Heart right ventricle (tissue), 16 donors: ENCODE results near the gene LVRN. TPM values are rescaled to one million over a fixed set of nuclear protein-coding genes. Genes with fewer than 3 reads are reported as not detected.

Experiments
- ATAC-seq, 8 donors: fragments of 200-7000 bp; cut with Tn5 transposase; one replicate each; pipeline ENCODE4 v1.9.1; 2020; ENCODE audit warnings: mild to moderate bottlenecking in 8 of 8, moderate library complexity in 8 of 8, moderate number of reproducible peaks in 1 of 8
- DNase-seq, 2 donors: peaks; one replicate each; pipeline ENCODE4 v3.0.0-alpha.2; 2020
- H3K27ac ChIP-seq, 10 donors: fragments of 200-600 bp; sonication (generic) in 2 of 10; one replicate each; pipeline versions ENCODE4 v1.5.0 to v1.8.0; 2020 to 2022; ENCODE audit warnings: mild to moderate bottlenecking in 3 of 10
- H3K27me3 ChIP-seq, 7 donors: fragments of 200-600 bp; one replicate each; pipeline ENCODE4 v1.8.0; 2021 to 2022; ENCODE audit warnings: mild to moderate bottlenecking in 2 of 7
- H3K36me3 ChIP-seq, 9 donors: fragments of 200-600 bp; sonication (generic) in 1 of 9; one replicate each; pipeline versions ENCODE4 v1.5.0 to v1.8.0; 2020 to 2022; ENCODE audit warnings: mild to moderate bottlenecking in 2 of 9
- H3K4me1 ChIP-seq, 9 donors: fragments of 200-600 bp; sonication (generic) in 1 of 9; one replicate each; pipeline versions ENCODE4 v1.5.0 to v1.8.0; 2020 to 2022; ENCODE audit warnings: mild to moderate bottlenecking in 4 of 9
- H3K4me3 ChIP-seq, 10 donors: fragments of 200-600 bp; sonication (generic) in 2 of 10; one replicate each; pipeline versions ENCODE4 v1.5.0 to v1.8.0; 2020 to 2022; ENCODE audit warnings: mild to moderate bottlenecking in 7 of 10, moderate library complexity in 2 of 10
- H3K9me3 ChIP-seq, 11 donors: fragments of 200-600 bp in 10 of 11; sonication (generic) in 2 of 11; one replicate each; pipeline versions ENCODE4 v1.5.0 to v1.8.0; 2013 to 2022; ENCODE audit warnings: mild to moderate bottlenecking in 2 of 11, control low read depth in 1 of 11, moderate library complexity in 1 of 11
- WGBS, 2 donors: extraction: QIAGEN DNeasy Blood & Tissue Kit; methylation state at CpG; one replicate each; pipeline ENCODE4 v1.1.7; 2013; ENCODE audit warnings: inconsistent platforms in 1 of 2; 5-methylcytosine and 5-hydroxymethylcytosine counted together
- intact Hi-C, 10 donors: fragments of 100-400 bp; cut with DNase I; formaldehyde crosslinking; loops; one replicate each; pipeline versions ENCODE4 v1.11.1 to v1.14.2; 2022
- polyA plus RNA-seq, 2 donors: library from polyadenylated mRNA; stranded (reverse); fragments of 200-250 nt; gene quantifications; one replicate each; pipeline ENCODE4 v1.2.3, GENCODE V29; 2013
- total RNA-seq, 10 donors: library from RNA; stranded (reverse); fragmentation: NEBNext Ultra II Directional in 3 of 10; extraction: Animal tissue kit (Norgen Biotek cat#: 25700) in 3 of 10; gene quantifications; one replicate each; pipeline versions ENCODE4 v1.2.1 to v1.2.4, GENCODE V29; 2021 to 2023
- TF ChIP-seq, protein P1 (sequence below), 9 donors: fragments of 200-600 bp; sonication (generic) in 2 of 9; IDR thresholded peaks; one replicate each; pipeline versions ENCODE4 v1.5.0 to v1.8.0; 2021 to 2022; ENCODE audit warnings: antibody characterized with exemption in 9 of 9, mild to moderate bottlenecking in 5 of 9, moderate library complexity in 1 of 9
- donor health status: Arrhythmogenic right ventricular cardiomyopathy.
- donor health status: ischemic (EF 13 %, LVEDD 7.1; RV severe dilation, severe dysfunction).
- donor health status: healthy with polysubstance abuse.
- donor health status: DM: no; HTN: yes; CAD: no.
- donor health status: DM: no; HTN: no; CAD: no.
- donor health status: ischemic (EF 25% LVEDD 6.9; RV normal size, moderate dysfunction).
- donor health status: ischemic (EF 25% LVEDD 5.7; RV mildly dilated, moderate dysfunction).
- donor health status: healthy.
- donor health status: DM: yes; HTN: yes; CAD: no.
- donor health status: Ischemic cardiomyopathy.
- donor health status: ischemic (EF 35%, LVEDD 5.7; RV mildly dilated, moderate dysfunction).
- donor health status: nonischemic (EF 11% LVEDD 7.7; RV severe dilation, severe dysfunction).
- donor health status: DM: yes; HTN: yes; CAD: no.
- donor health status: PGD.
- donor health status: ischemic (EF 29% LVEDD 5.4; RV normal size, mild dysfunction).
- donor health status: nonischemic (EF 23%, LVEDD 6.1; RV moderate dilation, normal function).

LVRN gene
- total and polyA plus RNA-seq, 12 donors: 0.07 to 1.0 (median 0.20) TPM; not detected in 1

- DNase-seq (no peak), ATAC-seq (peak in 6 of 8 donors; percentile 64 to 96 (median 68))
- Histone ChIP-seq H3K36me3 (no peaks in the 10 kb centered on the region), H3K27me3 (peaks cover 0 to 7% (median 0%) of the 10 kb centered on the region in 7 donors), H3K4me3 (no peak within 1 kb of the TSS), H3K27ac (no peak within 1 kb of the TSS), H3K9me3 (no peaks in the 10 kb centered on the region), H3K4me1 (peaks cover 0 to 4% (median 0%) of the 10 kb centered on the region in 9 donors)
- intact Hi-C loops: no loop called here
- TF ChIP-seq, protein P1, sequence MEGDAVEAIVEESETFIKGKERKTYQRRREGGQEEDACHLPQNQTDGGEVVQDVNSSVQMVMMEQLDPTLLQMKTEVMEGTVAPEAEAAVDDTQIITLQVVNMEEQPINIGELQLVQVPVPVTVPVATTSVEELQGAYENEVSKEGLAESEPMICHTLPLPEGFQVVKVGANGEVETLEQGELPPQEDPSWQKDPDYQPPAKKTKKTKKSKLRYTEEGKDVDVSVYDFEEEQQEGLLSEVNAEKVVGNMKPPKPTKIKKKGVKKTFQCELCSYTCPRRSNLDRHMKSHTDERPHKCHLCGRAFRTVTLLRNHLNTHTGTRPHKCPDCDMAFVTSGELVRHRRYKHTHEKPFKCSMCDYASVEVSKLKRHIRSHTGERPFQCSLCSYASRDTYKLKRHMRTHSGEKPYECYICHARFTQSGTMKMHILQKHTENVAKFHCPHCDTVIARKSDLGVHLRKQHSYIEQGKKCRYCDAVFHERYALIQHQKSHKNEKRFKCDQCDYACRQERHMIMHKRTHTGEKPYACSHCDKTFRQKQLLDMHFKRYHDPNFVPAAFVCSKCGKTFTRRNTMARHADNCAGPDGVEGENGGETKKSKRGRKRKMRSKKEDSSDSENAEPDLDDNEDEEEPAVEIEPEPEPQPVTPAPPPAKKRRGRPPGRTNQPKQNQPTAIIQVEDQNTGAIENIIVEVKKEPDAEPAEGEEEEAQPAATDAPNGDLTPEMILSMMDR (IDR thresholded peaks at IDR 0.05): peak in 6 of 9 donors; percentile 10 to 47 (median 36)
- 45 to 58% methylated on average over 9 of the region's 9 CpGs for WGBS, 2 donors
These were observed 69.8 kb downstream of the LVRN start, which contains the start of gene ARL14EPL for GRCh38 chr5:116032094-116032517. Gene ARL14EPL (plus strand): TSS chr5:116032472. CDS start chr5:116051466, 18,994 bp downstream.

DNA sequence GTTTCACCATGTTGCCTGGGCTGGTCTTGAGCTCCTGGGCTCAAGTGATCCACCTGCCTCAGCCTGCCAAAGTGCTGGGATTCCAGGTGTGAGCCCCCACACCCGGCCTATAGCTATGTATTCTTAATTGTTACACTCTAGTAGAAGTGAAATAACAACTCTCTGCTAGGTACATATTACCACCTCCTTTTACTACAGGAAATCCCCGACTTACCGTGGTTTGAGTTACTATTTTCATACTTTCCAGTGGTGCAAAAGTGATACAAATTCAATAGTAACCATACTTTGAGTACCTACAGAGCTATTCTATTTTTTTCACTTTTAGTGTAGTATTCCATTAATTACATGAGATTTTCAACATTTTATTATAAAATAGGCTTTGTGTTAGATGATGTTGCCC is 70.7 kb downstream of the LVRN start:
- 83 to 86% methylated on average over 3 of the region's 3 CpGs for WGBS, 2 donors
- TF ChIP-seq, protein P1 (IDR thresholded peaks at IDR 0.05): no peak
- Histone ChIP-seq H3K27me3 (peaks cover 0 to 7% (median 0%) of the 10 kb centered on the region in 7 donors), H3K9me3 (no peaks in the 10 kb centered on the region), H3K27ac (no peak overlapping the region), H3K36me3 (no peaks in the 10 kb centered on the region), H3K4me1 (peaks cover 0 to 4% (median 0%) of the 10 kb centered on the region in 9 donors), H3K4me3 (no peak overlapping the region)
- ATAC-seq (no peak), DNase-seq (no peak)
- intact Hi-C loops: no loop called here

- H3K27me3 ChIP-seq: peaks cover 0 to 7% (median 0%) of the 10 kb centered on the region in 7 donors
- TF ChIP-seq, protein P1 (IDR thresholded peaks at IDR 0.05): no peak
- H3K4me1 ChIP-seq: peaks cover 0 to 8% (median 0%) of the 10 kb centered on the region in 9 donors
- ATAC-seq (no peak), DNase-seq (no peak)
- H3K4me3 ChIP-seq: no peak overlapping the region
- no peaks in the 10 kb centered on the region for H3K9me3 ChIP-seq
- intact Hi-C loops: no loop called here
- WGBS, 2 donors: 80 to 89% methylated on average over 5 of the region's 5 CpGs
- no peak overlapping the region for H3K27ac ChIP-seq
- no peaks in the 10 kb centered on the region for H3K36me3 ChIP-seq
These were observed 72.8 kb downstream of the LVRN start for GRCh38 chr5:116035123-116035522.

GRCh38 chr5:116037236-116037822 is 75.1 kb downstream of the LVRN start:
- peaks cover 0 to 11% (median 4%) of the 10 kb centered on the region in 7 donors for H3K27me3 ChIP-seq
- 68 to 74% methylated on average over 3 of the region's 3 CpGs for whole genome bisulfite sequencing, 2 donors
- intact Hi-C loops: no loop called here
- TF ChIP-seq, protein P1 (IDR thresholded peaks at IDR 0.05): no peak
- H3K9me3 ChIP-seq: no peaks in the 10 kb centered on the region
- H3K4me3 ChIP-seq: no peak overlapping the region
- DNase-seq (no peak), ATAC-seq (no peak)
- peaks cover 0 to 4% (median 0%) of the 10 kb centered on the region in 9 donors for H3K4me1 ChIP-seq
- H3K27ac ChIP-seq: no peak overlapping the region
- no peaks in the 10 kb centered on the region for H3K36me3 ChIP-seq
